HUES48 (cell line): ENCODE results near the gene PLCB1.

ENCODE experiments used
- H3K27ac ChIP-seq: one replicate; pipeline ENCODE4 v1.7.0; 2013; ENCODE audit warnings: low read depth, low read length, inconsistent platforms
- H3K27me3 ChIP-seq: 2 replicates; pipeline ENCODE4 v1.6.1; 2013; ENCODE audit warnings: mild to moderate bottlenecking, low read length; ENCODE audit not compliant: control insufficient read depth, insufficient read depth
- H3K36me3 ChIP-seq: 2 replicates; pipeline ENCODE4 v1.6.1; 2013; ENCODE audit warnings: low read length; ENCODE audit not compliant: control insufficient read depth, insufficient read depth
- H3K4me1 ChIP-seq: 2 replicates; pipeline ENCODE4 v1.6.1; 2013; ENCODE audit warnings: mild to moderate bottlenecking, low read length; ENCODE audit not compliant: control insufficient read depth, insufficient read depth
- H3K4me3 ChIP-seq: 2 replicates; pipeline ENCODE4 v1.5.1; 2013; ENCODE audit warnings: mild to moderate bottlenecking, low read depth, low read length
- H3K9ac ChIP-seq: 2 replicates; pipeline ENCODE4 v1.6.1; 2013; ENCODE audit warnings: mild to moderate bottlenecking, low read depth, low read length, moderate library complexity
- H3K9me3 ChIP-seq: 2 replicates; pipeline ENCODE4 v1.6.1; 2013; ENCODE audit warnings: low read length; ENCODE audit not compliant: control insufficient read depth, insufficient read depth

Gene PLCB1

GRCh38 chr20:8147476-8147875 lies 15.4 kb downstream of the PLCB1 start:
- Histone ChIP-seq H3K9me3 (no peaks in the 10 kb centered on the region), H3K27me3 (no peaks in the 10 kb centered on the region), H3K27ac (no peak overlapping the region), H3K9ac (no peak overlapping the region), H3K4me3 (no peak overlapping the region), H3K36me3 (no peaks in the 10 kb centered on the region), H3K4me1 (peaks cover 5% of the 10 kb centered on the region)

GRCh38 chr20:8148501-8148900 lies 16.4 kb downstream of the PLCB1 start:
- Histone ChIP-seq H3K36me3 (no peaks in the 10 kb centered on the region), H3K4me3 (no peak overlapping the region), H3K4me1 (peaks cover 5% of the 10 kb centered on the region), H3K9ac (no peak overlapping the region), H3K27ac (no peak overlapping the region), H3K27me3 (no peaks in the 10 kb centered on the region), H3K9me3 (no peaks in the 10 kb centered on the region)

- Histone ChIP-seq H3K4me1 (no peaks in the 10 kb centered on the region), H3K9ac (no peak overlapping the region), H3K9me3 (no peaks in the 10 kb centered on the region), H3K4me3 (no peak overlapping the region), H3K27ac (no peak overlapping the region), H3K27me3 (no peaks in the 10 kb centered on the region), H3K36me3 (no peaks in the 10 kb centered on the region)
These were observed 18.5 kb downstream of the PLCB1 start for GRCh38 chr20:8150591-8150990.

- Histone ChIP-seq H3K9ac (no peak overlapping the region), H3K27me3 (no peaks in the 10 kb centered on the region), H3K4me3 (no peak overlapping the region), H3K4me1 (no peaks in the 10 kb centered on the region), H3K9me3 (no peaks in the 10 kb centered on the region), H3K27ac (no peak overlapping the region), H3K36me3 (no peaks in the 10 kb centered on the region)
These were observed 19.3 kb downstream of the PLCB1 start for GRCh38 chr20:8151372-8151771.

GRCh38 chr20:8152183-8152582 lies 20.1 kb downstream of the PLCB1 start:
- no peaks in the 10 kb centered on the region for H3K4me1 ChIP-seq
- no peaks in the 10 kb centered on the region for H3K27me3 ChIP-seq
- no peaks in the 10 kb centered on the region for H3K36me3 ChIP-seq
- no peak overlapping the region for H3K9ac ChIP-seq
- H3K9me3 ChIP-seq: no peaks in the 10 kb centered on the region
- H3K4me3 ChIP-seq: no peak overlapping the region
- no peak overlapping the region for H3K27ac ChIP-seq

- no peaks in the 10 kb centered on the region for H3K4me1 ChIP-seq
- H3K9me3 ChIP-seq: 0 out of 2 replicates have a peak, but pooled peaks cover 2% of the 10 kb centered on the region
- H3K27ac ChIP-seq: no peak overlapping the region
- no peaks in the 10 kb centered on the region for H3K36me3 ChIP-seq
- H3K4me3 ChIP-seq: no peak overlapping the region
- H3K9ac ChIP-seq: no peak overlapping the region
- no peaks in the 10 kb centered on the region for H3K27me3 ChIP-seq
These were observed 20.8 kb downstream of the PLCB1 start for GRCh38 chr20:8152847-8153246.

GRCh38 chr20:8153281-8153908 lies 21.3 kb downstream of the PLCB1 start:
- H3K36me3 ChIP-seq: no peaks in the 10 kb centered on the region
- no peaks in the 10 kb centered on the region for H3K27me3 ChIP-seq
- no peak overlapping the region for H3K9ac ChIP-seq
- peaks cover 7% of the 10 kb centered on the region; the same call in 1 of the 2 replicates for H3K9me3 ChIP-seq
- no peaks in the 10 kb centered on the region for H3K4me1 ChIP-seq
- H3K27ac ChIP-seq: no peak overlapping the region
- H3K4me3 ChIP-seq: no peak overlapping the region

GRCh38 chr20:8154638-8155037 lies 22.6 kb downstream of the PLCB1 start:
- Histone ChIP-seq H3K36me3 (no peaks in the 10 kb centered on the region), H3K9me3 (peaks cover 13% of the 10 kb centered on the region; the same call in 1 of the 2 replicates), H3K27ac (no peak overlapping the region), H3K4me3 (no peak overlapping the region), H3K27me3 (no peaks in the 10 kb centered on the region), H3K4me1 (no peaks in the 10 kb centered on the region), H3K9ac (no peak overlapping the region)

- no peaks in the 10 kb centered on the region for H3K4me1 ChIP-seq
- no peak overlapping the region for H3K4me3 ChIP-seq
- H3K27me3 ChIP-seq: no peaks in the 10 kb centered on the region
- H3K9ac ChIP-seq: no peak overlapping the region
- H3K9me3 ChIP-seq: peaks cover 13% of the 10 kb centered on the region; the same call in 1 of the 2 replicates
- H3K27ac ChIP-seq: no peak overlapping the region
- no peaks in the 10 kb centered on the region for H3K36me3 ChIP-seq
These were observed 23.2 kb downstream of the PLCB1 start for GRCh38 chr20:8155229-8155628.

- Histone ChIP-seq H3K4me1 (no peaks in the 10 kb centered on the region), H3K4me3 (no peak overlapping the region), H3K27ac (no peak overlapping the region), H3K27me3 (no peaks in the 10 kb centered on the region), H3K9ac (no peak overlapping the region), H3K36me3 (no peaks in the 10 kb centered on the region), H3K9me3 (peaks cover 13% of the 10 kb centered on the region; the same call in 1 of the 2 replicates)
These were observed 23.7 kb downstream of the PLCB1 start for GRCh38 chr20:8155812-8156211.

- H3K4me1 ChIP-seq: no peaks in the 10 kb centered on the region
- no peaks in the 10 kb centered on the region for H3K36me3 ChIP-seq
- H3K9me3 ChIP-seq: peaks cover 13% of the 10 kb centered on the region; the same call in 1 of the 2 replicates
- H3K27ac ChIP-seq: no peak overlapping the region
- H3K27me3 ChIP-seq: no peaks in the 10 kb centered on the region
- no peak overlapping the region for H3K4me3 ChIP-seq
- H3K9ac ChIP-seq: no peak overlapping the region
These were observed 24.4 kb downstream of the PLCB1 start for GRCh38 chr20:8156235-8157079.
